Mesendoderm (in vitro differentiated cells): ENCODE data around the gene PAX5.
"Not testable (repeated sequence)": the region's sequence is repeated elsewhere in the genome, so short reads cannot be mapped to it uniquely, and the experiment has no call there.

Experiments used
- DNase-seq: peaks from one replicate; pipeline ENCODE4 v3.0.0; 2013
- H2AK5ac ChIP-seq: 2 replicates; pipeline ENCODE4 v1.6.1; 2013; ENCODE audit warnings: low read length, inconsistent platforms
- H2BK120ac ChIP-seq: 2 replicates; pipeline ENCODE4 v1.6.1; 2013; ENCODE audit warnings: low read depth, mild to moderate bottlenecking, low read length, moderate library complexity, mixed read lengths
- H2BK15ac ChIP-seq: replicated peaks from 2 replicates; pipeline ENCODE4 v1.6.1; 2013; ENCODE audit warnings: low read depth, mild to moderate bottlenecking, moderate library complexity
- H2BK5ac ChIP-seq: 2 replicates; pipeline ENCODE4 v1.6.1; 2013; ENCODE audit warnings: low read length, inconsistent platforms
- H3K18ac ChIP-seq: 2 replicates; pipeline ENCODE4 v1.6.1; 2013; ENCODE audit warnings: mild to moderate bottlenecking, low read length, mixed read lengths
- H3K23ac ChIP-seq: one replicate; pipeline ENCODE4 v1.6.1; 2013; ENCODE audit warnings: low read length
- H3K27ac ChIP-seq: 2 replicates; pipeline ENCODE4 v1.5.1; 2013; ENCODE audit warnings: low read depth, mild to moderate bottlenecking, inconsistent platforms, low read length, moderate library complexity
- H3K27me3 ChIP-seq: 2 replicates; pipeline ENCODE4 v1.6.1; 2013; ENCODE audit warnings: low read length, control low read depth, mild to moderate bottlenecking, inconsistent platforms; ENCODE audit not compliant: insufficient read depth, poor library complexity
- H3K36me3 ChIP-seq: 2 replicates; pipeline ENCODE4 v1.6.1; 2013; ENCODE audit warnings: low read length, inconsistent platforms; ENCODE audit not compliant: control insufficient read depth, insufficient read depth
- H3K4ac ChIP-seq: one replicate; pipeline ENCODE4 v1.6.1; 2013; ENCODE audit warnings: low read depth, mild to moderate bottlenecking, low read length, moderate library complexity
- H3K4me1 ChIP-seq: 2 replicates; pipeline ENCODE4 v1.6.1; 2013; ENCODE audit warnings: low read depth, low read length, inconsistent platforms; ENCODE audit not compliant: control insufficient read depth
- H3K4me2 ChIP-seq: 2 replicates; pipeline ENCODE4 v1.6.1; 2013; ENCODE audit warnings: low read length
- H3K4me3 ChIP-seq: 2 replicates; pipeline ENCODE4 v1.5.1; 2013; ENCODE audit warnings: mild to moderate bottlenecking, low read length
- H3K56ac ChIP-seq: one replicate; pipeline ENCODE4 v1.6.1; 2013; ENCODE audit warnings: low read length
- H3K79me1 ChIP-seq: 2 replicates; pipeline ENCODE4 v1.6.1; 2013; ENCODE audit warnings: low read length, inconsistent platforms
- H3K79me2 ChIP-seq: 2 replicates; pipeline ENCODE4 v1.6.1; 2013; ENCODE audit warnings: mild to moderate bottlenecking, low read length; ENCODE audit not compliant: control insufficient read depth, insufficient read depth
- H3K9ac ChIP-seq: 2 replicates; pipeline ENCODE4 v1.6.1; 2013; ENCODE audit warnings: low read length, inconsistent platforms
- H4K5ac ChIP-seq: one replicate; pipeline ENCODE4 v1.6.1; 2013; ENCODE audit warnings: low read length
- H4K8ac ChIP-seq: one replicate; pipeline ENCODE4 v1.6.1; 2013; ENCODE audit warnings: low read depth, mild to moderate bottlenecking, control low read depth, low read length, moderate library complexity
- WGBS: extraction: QIAGEN DNeasy Blood & Tissue Kit; methylation state at CpG from one replicate; pipeline ENCODE4 v1.1.7; 2013; ENCODE audit warnings: low lambda C conversion rate, missing lambda C conversion rate; ENCODE audit not compliant: insufficient coverage; ENCODE audit errors: extremely low coverage; 5-methylcytosine and 5-hydroxymethylcytosine counted together

The PAX5 gene

GRCh38 chr9:36873247-36873875 is 160.7 kb downstream of the PAX5 start:
- Histone ChIP-seq H4K5ac (no peak overlapping the region), H3K18ac (no peak overlapping the region), H3K4me3 (no peak overlapping the region), H2AK5ac (no peak overlapping the region), H3K79me1 (no peaks in the 10 kb centered on the region), H3K4me2 (no peak overlapping the region), H3K27ac (no peak overlapping the region), H3K4me1 (no peaks in the 10 kb centered on the region), H2BK15ac (no peak overlapping the region), H3K23ac (no peak overlapping the region), H3K4ac (no peak overlapping the region), H3K79me2 (no peaks in the 10 kb centered on the region), H3K9ac (no peak overlapping the region), H3K56ac (no peak overlapping the region), H2BK5ac (no peak overlapping the region), H4K8ac (no peak overlapping the region), H3K36me3 (no peaks in the 10 kb centered on the region), H3K27me3 (no peaks in the 10 kb centered on the region), H2BK120ac (no peak overlapping the region)
- DNase-seq: peak; percentile 69
- no CpG with 5 or more reads among the region's 8 CpGs for WGBS

- no peak overlapping the region for H3K27ac ChIP-seq
- H4K5ac ChIP-seq: no peak overlapping the region
- no peak overlapping the region for H2BK15ac ChIP-seq
- no peaks in the 10 kb centered on the region for H3K27me3 ChIP-seq
- no peak overlapping the region for H3K56ac ChIP-seq
- no peak overlapping the region for H2AK5ac ChIP-seq
- no peak for DNase-seq
- H2BK120ac ChIP-seq: no peak overlapping the region
- no peak overlapping the region for H3K18ac ChIP-seq
- no peak overlapping the region for H2BK5ac ChIP-seq
- no peaks in the 10 kb centered on the region for H3K79me2 ChIP-seq
- no peaks in the 10 kb centered on the region for H3K4me1 ChIP-seq
- no peak overlapping the region for H3K4me3 ChIP-seq
- H3K4me2 ChIP-seq: no peak overlapping the region
- H4K8ac ChIP-seq: no peak overlapping the region
- H3K9ac ChIP-seq: no peak overlapping the region
- WGBS: no CpG with 5 or more reads among the region's 3 CpGs
- H3K23ac ChIP-seq: no peak overlapping the region
- no peaks in the 10 kb centered on the region for H3K79me1 ChIP-seq
- no peak overlapping the region for H3K4ac ChIP-seq
- no peaks in the 10 kb centered on the region for H3K36me3 ChIP-seq
Measured at GRCh38 chr9:36872641-36873040, 161.4 kb downstream of the PAX5 start.

GRCh38 chr9:36871606-36872005 is 162.5 kb downstream of the PAX5 start:
- Histone ChIP-seq H2AK5ac (no peak overlapping the region), H2BK120ac (no peak overlapping the region), H3K27me3 (no peaks in the 10 kb centered on the region), H3K9ac (no peak overlapping the region), H3K27ac (no peak overlapping the region), H4K8ac (no peak overlapping the region), H2BK5ac (no peak overlapping the region), H3K23ac (no peak overlapping the region), H2BK15ac (no peak overlapping the region), H3K18ac (no peak overlapping the region), H3K56ac (no peak overlapping the region), H3K4ac (no peak overlapping the region), H3K79me1 (no peaks in the 10 kb centered on the region), H4K5ac (no peak overlapping the region), H3K79me2 (no peaks in the 10 kb centered on the region), H3K4me2 (no peak overlapping the region), H3K4me1 (no peaks in the 10 kb centered on the region), H3K36me3 (no peaks in the 10 kb centered on the region), H3K4me3 (no peak overlapping the region)
- no peak for DNase-seq
- no CpG with 5 or more reads among the region's 2 CpGs for WGBS

GRCh38 chr9:36870960-36871359 is 163.1 kb downstream of the PAX5 start:
- H3K9ac ChIP-seq: no peak overlapping the region
- no peak overlapping the region for H2BK120ac ChIP-seq
- WGBS: no CpG with 5 or more reads among the region's 7 CpGs
- H3K27ac ChIP-seq: no peak overlapping the region
- no peak overlapping the region for H4K5ac ChIP-seq
- H3K23ac ChIP-seq: no peak overlapping the region
- H2BK5ac ChIP-seq: no peak overlapping the region
- no peaks in the 10 kb centered on the region for H3K36me3 ChIP-seq
- H3K79me2 ChIP-seq: no peaks in the 10 kb centered on the region
- no peaks in the 10 kb centered on the region for H3K27me3 ChIP-seq
- H3K79me1 ChIP-seq: no peaks in the 10 kb centered on the region
- no peak overlapping the region for H3K4me3 ChIP-seq
- no peak overlapping the region for H3K18ac ChIP-seq
- no peak for DNase-seq
- H2AK5ac ChIP-seq: no peak overlapping the region
- no peak overlapping the region for H3K4me2 ChIP-seq
- no peak overlapping the region for H3K4ac ChIP-seq
- no peak overlapping the region for H3K56ac ChIP-seq
- no peak overlapping the region for H2BK15ac ChIP-seq
- H4K8ac ChIP-seq: no peak overlapping the region
- no peaks in the 10 kb centered on the region for H3K4me1 ChIP-seq

GRCh38 chr9:36869605-36870004 is 164.5 kb downstream of the PAX5 start:
- not testable (repeated sequence) for H3K79me1 ChIP-seq, H3K4ac ChIP-seq, H3K4me1 ChIP-seq, H3K56ac ChIP-seq, H2AK5ac ChIP-seq, H3K79me2 ChIP-seq, H3K9ac ChIP-seq, H4K8ac ChIP-seq, H3K4me2 ChIP-seq, H3K27ac ChIP-seq, H3K27me3 ChIP-seq, H4K5ac ChIP-seq, H3K18ac ChIP-seq, H2BK120ac ChIP-seq, H3K36me3 ChIP-seq, H3K23ac ChIP-seq, DNase-seq, H2BK5ac ChIP-seq, H2BK15ac ChIP-seq, H3K4me3 ChIP-seq
- 100% methylated on average over 1 of the region's 1 CpG for WGBS

GRCh38 chr9:36868586-36869282 is 165.3 kb downstream of the PAX5 start:
- Histone ChIP-seq H3K56ac (no peak overlapping the region), H3K23ac (no peak overlapping the region), H3K4me2 (no peak overlapping the region), H3K79me2 (no peaks in the 10 kb centered on the region), H4K5ac (no peak overlapping the region), H2BK120ac (no peak overlapping the region), H4K8ac (no peak overlapping the region), H3K4me1 (no peaks in the 10 kb centered on the region), H3K36me3 (no peaks in the 10 kb centered on the region), H3K4ac (no peak overlapping the region), H2BK5ac (no peak overlapping the region), H3K27me3 (no peaks in the 10 kb centered on the region), H2AK5ac (no peak overlapping the region), H2BK15ac (no peak overlapping the region), H3K27ac (no peak overlapping the region), H3K79me1 (no peaks in the 10 kb centered on the region), H3K4me3 (no peak overlapping the region), H3K9ac (no peak overlapping the region), H3K18ac (no peak overlapping the region)
- DNase-seq: no peak
- no CpG with 5 or more reads among the region's 11 CpGs for WGBS
